HepG2 (cell line): ENCODE results near the gene WARS2. TPM values are rescaled to one million over a fixed set of nuclear protein-coding genes. Genes with fewer than 3 reads are reported as not detected.
A peak's percentile ranks its signal among the peaks of the same experiment; 100 is the strongest.

Experiments
- BCL6 ChIP-seq: IDR thresholded peaks from 2 replicates; pipeline ENCODE4 v1.6.1; 2016; ENCODE audit warnings: missing genetic modification reagents, missing compliant biosample characterization
- ELF1 ChIP-seq: sonication (generic); formaldehyde crosslinking; IDR thresholded peaks from 2 replicates; pipeline ENCODE4 v1.4.0; 2020; ENCODE audit warnings: missing genetic modification reagents
- FOXA3 ChIP-seq: IDR thresholded peaks from 2 replicates; pipeline ENCODE4 v1.6.1; 2016; ENCODE audit warnings: missing genetic modification reagents, missing compliant biosample characterization
- HMGA1 ChIP-seq: sonication (generic); formaldehyde crosslinking; conservative IDR thresholded peaks from 2 replicates; pipeline ENCODE4 v1.4.0; 2020; ENCODE audit warnings: missing genetic modification reagents
- IRF9 ChIP-seq: sonication (generic); formaldehyde crosslinking; IDR thresholded peaks from 2 replicates; pipeline ENCODE4 v1.8.0; 2022; ENCODE audit warnings: missing genetic modification reagents, mild to moderate bottlenecking, borderline replicate concordance
- MATR3 ChIP-seq: sonication (generic); formaldehyde crosslinking; IDR thresholded peaks from 2 replicates; pipeline ENCODE4 v1.4.0; 2020; ENCODE audit warnings: missing genetic modification reagents
- MXI1 ChIP-seq: IDR thresholded peaks from 3 replicates; pipeline ENCODE4 v1.6.1; 2012; ENCODE audit warnings: low read depth, low read length, inconsistent platforms, borderline replicate concordance
- MYPOP ChIP-seq: sonication (generic); formaldehyde crosslinking; IDR thresholded peaks from 2 replicates; pipeline ENCODE4 v1.8.1; 2023; ENCODE audit warnings: mild to moderate bottlenecking, moderate library complexity, missing genetic modification reagents
- NCOA2 ChIP-seq: sonication (generic); formaldehyde crosslinking; IDR thresholded peaks from 2 replicates; pipeline ENCODE4 v1.8.0; 2022; ENCODE audit warnings: inconsistent platforms
- NCOA5 ChIP-seq: sonication (generic); formaldehyde crosslinking; IDR thresholded peaks from 2 replicates; pipeline ENCODE4 v1.4.0; 2020; ENCODE audit warnings: missing genetic modification reagents
- NFRKB ChIP-seq: fragments of 450-650 bp; IDR thresholded peaks from 2 replicates; pipeline ENCODE4 v1.6.1; 2017
- POLR2A ChIP-seq, 2 experiments: IDR thresholded peaks; 2 replicates each; pipeline ENCODE4 v1.6.1; 2011; ENCODE audit warnings: low read depth in 2 of 2, low read length in 2 of 2, mild to moderate bottlenecking in 1 of 2, moderate library complexity in 1 of 2; ENCODE audit not compliant: insufficient read depth in 1 of 2
- PRMT3 ChIP-seq: sonication (generic); formaldehyde crosslinking; IDR thresholded peaks from 2 replicates; pipeline ENCODE4 v1.8.1; 2022; ENCODE audit warnings: low read depth, mild to moderate bottlenecking, moderate library complexity, missing genetic modification reagents, borderline replicate concordance
- RNF2 ChIP-seq: fragments of 450-650 bp; conservative IDR thresholded peaks from 2 replicates; pipeline ENCODE4 v1.6.1; 2016; ENCODE audit warnings: low read depth
- SP1 ChIP-seq, 2 experiments: fragments of 450-650 bp in 1 of 2; sonication (generic) in 1 of 2; formaldehyde crosslinking in 1 of 2; IDR thresholded peaks; 2 replicates each; pipeline versions ENCODE4 v1.4.0 to v1.6.1; 2016 to 2020; ENCODE audit warnings: missing genetic modification reagents in 1 of 2
- TBL1XR1 ChIP-seq: fragments of 150-350 bp; IDR thresholded peaks from 2 replicates; pipeline ENCODE4 v1.6.1; 2014; ENCODE audit warnings: borderline replicate concordance, low read length; ENCODE audit not compliant: partially characterized antibody
- TFDP2 ChIP-seq: sonication (generic); formaldehyde crosslinking; IDR thresholded peaks from 2 replicates; pipeline ENCODE4 v1.4.0; 2020; ENCODE audit warnings: missing genetic modification reagents
- USF2 ChIP-seq, 2 experiments: sonication (generic) in 1 of 2; formaldehyde crosslinking in 1 of 2; IDR thresholded peaks; 2 replicates each; pipeline versions ENCODE4 v1.5.1 to v1.6.1; 2011 to 2020; ENCODE audit warnings: borderline replicate concordance in 1 of 2, low read depth in 1 of 2, low read length in 1 of 2, mild to moderate bottlenecking in 1 of 2, missing genetic modification reagents in 1 of 2, moderate library complexity in 1 of 2
- WIZ ChIP-seq: sonication (generic); formaldehyde crosslinking; IDR thresholded peaks from 2 replicates; pipeline ENCODE4 v1.5.1; 2020; ENCODE audit warnings: mild to moderate bottlenecking, missing genetic modification reagents
- ZNF282 ChIP-seq: fragments of 450-650 bp; IDR thresholded peaks from 2 replicates; pipeline ENCODE4 v1.6.1; 2018; ENCODE audit not compliant: partially characterized antibody
- ZNF30 ChIP-seq: sonication (generic); formaldehyde crosslinking; IDR thresholded peaks from 2 replicates; pipeline ENCODE4 v1.5.0; 2020; ENCODE audit warnings: mild to moderate bottlenecking, missing genetic modification reagents
- ZNF451 ChIP-seq: sonication (generic); formaldehyde crosslinking; IDR thresholded peaks from 2 replicates; pipeline ENCODE4 v1.5.0; 2020; ENCODE audit warnings: mild to moderate bottlenecking, missing genetic modification reagents
- polyA plus RNA-seq, 8 experiments: library from polyadenylated mRNA; depleted of rRNA in 3 of 8; stranded (reverse) in 7 of 8; unstranded in 1 of 8; fragments of >200 nt; fragmentation: Illumina TruSeq in 4 of 8; extraction: Trizol in 4 of 8; gene quantifications; 2 replicates each; pipeline versions ENCODE4 v1.2.1 to v1.2.3, GENCODE V29; 2011 to 2016; ENCODE audit warnings: low read depth in 4 of 8, missing spikeins in 1 of 8, mixed read lengths in 1 of 8; ENCODE audit not compliant: insufficient read depth in 1 of 8
- total RNA-seq, 5 experiments: library from RNA; depleted of rRNA; stranded (reverse); fragments of >200 nt; fragmentation: Illumina TruSeq; extraction: Trizol; gene quantifications; 2 replicates each; pipeline ENCODE4 v1.2.3, GENCODE V29; 2016; ENCODE audit warnings: low read depth in 1 of 5

The WARS2 gene
- total and polyA plus RNA-seq, 2 of the 13 experiments (the other 11 are each of a cell fraction or from before 2014, with no cell fraction given), result 12.4 to 18.8 TPM

GRCh38 chr1:119140177-119141019 is at the start of gene WARS2 (continued):
- TF ChIP-seq TBL1XR1, result no peak
- no peak for TF ChIP-seq HMGA1 (CRISPR knock-in tag)
- TF ChIP-seq ZNF282, result no peak
- TF ChIP-seq MATR3 (CRISPR knock-in tag), result no peak
- no peak for TF ChIP-seq SP1 (IDR thresholded peaks at IDR 0.05)
- TF ChIP-seq SP1 (CRISPR knock-in tag; IDR thresholded peaks at IDR 0.05), result peak; percentile 67; the same call in 1 of the 2 replicates
- TF ChIP-seq NFRKB, result peak; percentile 77
- peak; percentile 55 for TF ChIP-seq MXI1
- peak; percentile 41 for TF ChIP-seq FOXA3 (CRISPR knock-in tag)
- peak; percentile 75 for TF ChIP-seq MYPOP (CRISPR knock-in tag)
- TF ChIP-seq WIZ, result no peak
- TF ChIP-seq PRMT3, result no peak
- 0 out of 2 replicates have a peak, but pooled peaks have one; percentile 37 for TF ChIP-seq IRF9 (CRISPR knock-in tag)
- TF ChIP-seq ELF1, result peak; percentile 63
- TF ChIP-seq NCOA5 (CRISPR knock-in tag), result no peak
- peak; percentile 86 to 92 for TF ChIP-seq POLR2A (IDR thresholded peaks at IDR 0.05; ENCODE audit: insufficient read depth in 1 of 2, low read depth in 2 of 2, low read length in 2 of 2)
- TF ChIP-seq ZNF30 (CRISPR knock-in tag), result no peak
- 0 out of 2 replicates have a peak, but pooled peaks have one; percentile 22 for TF ChIP-seq NCOA2 (CRISPR knock-in tag)
- peak; percentile 11; the same call in 1 of the 2 replicates for TF ChIP-seq BCL6 (CRISPR knock-in tag)
- TF ChIP-seq ZNF451 (CRISPR knock-in tag), result peak; percentile 72; the same call in 1 of the 2 replicates
- TF ChIP-seq TFDP2, result peak; percentile 89
- peak; percentile 58; the same call in 1 of the 2 replicates for TF ChIP-seq RNF2
- no peak for TF ChIP-seq USF2 (IDR thresholded peaks at IDR 0.05; ENCODE audit: low read depth, low read length)
- TF ChIP-seq USF2 (CRISPR knock-in tag; IDR thresholded peaks at IDR 0.05; ENCODE audit: borderline replicate concordance), result no peak
